ENCODE results near the gene LRRC23.

The LRRC23 gene

DNA sequence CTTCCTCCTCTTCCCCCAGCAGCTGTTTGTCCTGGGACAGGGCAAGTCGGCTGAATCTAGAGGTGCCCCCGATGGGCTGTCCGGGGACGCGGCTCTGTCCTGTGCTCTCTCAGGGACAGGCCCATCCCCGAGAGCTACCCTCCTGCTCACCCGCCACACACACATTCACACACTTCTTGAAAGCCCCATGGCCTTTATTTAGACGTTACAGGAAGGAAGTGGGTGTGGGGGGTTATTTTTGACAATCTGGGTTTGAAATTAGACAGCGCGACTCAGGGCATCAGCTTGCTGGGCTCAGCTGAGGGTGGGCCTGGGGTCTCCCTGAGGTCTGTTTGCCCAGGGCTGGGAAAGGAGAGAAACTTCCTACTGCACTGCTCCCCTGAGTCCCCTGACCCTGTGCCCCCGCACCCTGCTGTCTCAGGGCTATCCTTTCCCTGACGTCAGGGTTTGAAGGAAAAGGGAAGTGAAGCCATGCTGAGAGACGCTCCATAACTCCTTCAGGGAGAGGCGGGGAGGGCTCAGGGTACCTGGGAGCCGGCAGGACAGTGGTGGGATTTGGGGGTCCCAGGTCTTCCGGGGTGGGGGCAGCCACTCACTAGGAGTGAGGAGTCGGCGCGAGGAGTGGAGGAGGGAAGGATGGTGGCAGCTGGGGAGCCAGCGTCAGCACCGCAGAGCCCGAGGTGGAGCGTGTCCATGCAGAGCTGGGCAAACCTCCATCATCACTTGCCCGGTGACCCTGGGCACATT lies 54.6 kb downstream of the LRRC23 start:
- peaks cover 87% of the 10 kb centered on the region for H3K4me1 Mint-ChIP-seq
- peak overlapping the region; percentile 80 for H3K4me3 Mint-ChIP-seq
- peak; percentile 53 to 85 for DNase-seq (ENCODE audit: low spot score in 2 of 2)

GRCh38 chr12:6959805-6960592 lies 55.4 kb downstream of the LRRC23 start:
- Mint-ChIP-seq H3K9me3 (no peaks in the 10 kb centered on the region), H3K4me3 (peak overlapping the region; percentile 80), H3K27ac (peak overlapping the region; percentile 99), H3K36me3 (peaks cover 90% of the 10 kb centered on the region), H3K4me1 (peaks cover 87% of the 10 kb centered on the region)
- ATAC-seq (no peak), DNase-seq (ENCODE audit: low spot score in 2 of 2) (no peak)

More for the DNA sequence above, 54.6 kb downstream of the LRRC23 start:
- no peaks in the 10 kb centered on the region for H3K9me3 Mint-ChIP-seq
- ATAC-seq = peak; percentile 62
- peaks cover 91% of the 10 kb centered on the region for H3K36me3 Mint-ChIP-seq
- H3K27ac Mint-ChIP-seq = peak overlapping the region; percentile 99

DNA sequence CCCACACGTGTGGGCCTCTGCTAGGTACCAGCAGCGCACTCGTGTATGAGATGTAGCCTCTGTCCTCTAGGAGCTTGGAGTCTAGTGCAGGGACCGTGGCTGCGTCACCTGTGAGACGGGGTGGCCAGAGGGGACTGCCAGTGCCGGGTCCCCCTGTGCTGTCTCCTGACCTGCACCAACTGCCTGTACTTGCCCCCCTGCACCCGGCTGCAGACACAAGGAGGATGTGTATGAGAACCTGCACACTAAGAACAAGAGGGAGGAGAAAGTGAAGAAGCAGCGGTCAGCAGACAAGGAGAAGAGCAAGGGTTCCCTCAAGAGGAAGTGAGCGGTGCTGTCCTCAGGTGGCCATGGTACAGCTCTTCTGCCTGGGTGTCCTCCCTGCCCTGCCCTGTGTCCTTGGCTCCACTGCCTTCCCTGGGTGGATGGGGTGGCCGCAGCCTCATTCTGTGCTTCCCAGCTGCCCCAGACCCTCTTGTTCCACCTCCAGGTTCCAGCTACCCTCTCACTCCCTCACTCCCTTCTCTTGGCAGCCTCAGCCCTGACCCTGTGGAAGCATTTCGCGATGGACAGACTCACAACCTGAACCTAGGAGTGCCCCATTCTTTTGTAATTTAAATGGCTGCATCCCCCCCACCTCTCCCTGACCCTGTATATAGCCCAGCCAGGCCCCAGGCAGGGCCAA lies 56.1 kb downstream of the LRRC23 start:
- DNase-seq (ENCODE audit: low spot score in 2 of 2) (peak; percentile 39 to 82), ATAC-seq (peak; percentile 61)
- H3K27ac Mint-ChIP-seq = peak overlapping the region; percentile 95
- no peaks in the 10 kb centered on the region for H3K9me3 Mint-ChIP-seq
- peaks cover 86% of the 10 kb centered on the region for H3K4me1 Mint-ChIP-seq
- H3K4me3 Mint-ChIP-seq = peak overlapping the region; percentile 80
- H3K36me3 Mint-ChIP-seq = peaks cover 90% of the 10 kb centered on the region

DNA sequence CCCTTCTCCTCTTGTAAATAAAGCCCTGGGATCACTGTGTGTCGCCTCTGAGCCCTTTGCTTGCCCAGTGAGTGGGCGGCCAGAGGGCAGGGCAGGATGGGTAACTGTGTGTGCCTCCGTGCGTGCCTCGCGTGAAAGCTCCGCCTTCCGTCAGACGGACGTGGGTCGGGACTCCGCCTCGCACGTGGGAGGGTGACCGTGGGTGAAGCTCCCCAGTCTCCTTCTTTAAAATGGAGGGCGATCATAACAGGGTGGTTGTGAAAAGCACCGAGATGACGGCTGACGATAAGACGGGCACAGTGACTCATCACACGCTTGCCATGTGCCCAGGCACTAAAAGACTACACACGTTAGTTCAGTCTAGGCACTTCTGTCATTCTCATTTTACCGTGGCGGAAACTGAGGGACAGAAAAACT lies 56.7 kb downstream of the LRRC23 start:
- Mint-ChIP-seq H3K4me1 (peaks cover 81% of the 10 kb centered on the region), H3K9me3 (no peaks in the 10 kb centered on the region), H3K27ac (peak overlapping the region; percentile 95), H3K36me3 (peaks cover 90% of the 10 kb centered on the region), H3K4me3 (peak overlapping the region; percentile 80)
- DNase-seq (ENCODE audit: low spot score in 2 of 2) = peak; percentile 83 to 95
- peak; percentile 83 for ATAC-seq

DNA sequence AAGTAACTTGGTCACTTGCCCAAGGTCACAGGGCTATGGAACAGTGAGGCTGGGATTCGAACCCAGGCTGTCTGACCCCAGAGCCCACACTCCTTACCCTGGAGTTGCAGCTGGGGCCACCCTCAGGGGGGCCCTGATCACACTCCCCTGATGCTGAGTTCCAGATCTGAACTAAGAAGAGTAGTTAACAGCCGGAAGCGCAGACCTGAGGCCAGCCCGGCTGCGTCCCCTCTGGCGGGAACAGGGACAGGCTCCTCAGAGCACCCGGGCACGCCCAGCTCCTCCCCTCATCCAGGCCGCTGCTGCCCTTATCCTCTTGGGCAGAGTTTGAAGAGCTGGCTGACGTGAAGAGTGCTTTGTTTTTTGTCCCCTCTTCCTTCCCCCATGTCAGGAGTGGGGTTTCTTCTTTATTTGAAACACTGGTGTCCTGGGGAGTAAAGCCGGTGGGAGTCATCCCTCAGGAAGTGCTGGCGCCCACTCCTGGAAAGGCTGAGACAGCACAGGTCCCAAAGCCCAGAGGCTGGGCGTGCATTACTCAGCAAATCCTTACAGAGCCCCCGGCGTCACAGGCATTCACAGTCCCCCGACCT lies 57.2 kb downstream of the LRRC23 start:
- peaks cover 90% of the 10 kb centered on the region for H3K36me3 Mint-ChIP-seq
- DNase-seq (ENCODE audit: low spot score in 2 of 2) = no peak

GRCh38 chr12:6962285-6963015 lies 57.8 kb downstream of the LRRC23 start:
- peaks cover 69% of the 10 kb centered on the region for H3K4me1 Mint-ChIP-seq
- peak overlapping the region; percentile 80 for H3K4me3 Mint-ChIP-seq
- H3K27ac Mint-ChIP-seq = peak overlapping the region; percentile 95
- no peak for DNase-seq (ENCODE audit: low spot score in 2 of 2)
- ATAC-seq = no peak
- no peaks in the 10 kb centered on the region for H3K9me3 Mint-ChIP-seq
- peaks cover 90% of the 10 kb centered on the region for H3K36me3 Mint-ChIP-seq

More for the DNA sequence above, 57.2 kb downstream of the LRRC23 start:
- Mint-ChIP-seq H3K4me3 (peak overlapping the region; percentile 80), H3K27ac (peak overlapping the region; percentile 95), H3K9me3 (no peaks in the 10 kb centered on the region), H3K4me1 (peaks cover 76% of the 10 kb centered on the region)
- ATAC-seq = peak; percentile 55

DNA sequence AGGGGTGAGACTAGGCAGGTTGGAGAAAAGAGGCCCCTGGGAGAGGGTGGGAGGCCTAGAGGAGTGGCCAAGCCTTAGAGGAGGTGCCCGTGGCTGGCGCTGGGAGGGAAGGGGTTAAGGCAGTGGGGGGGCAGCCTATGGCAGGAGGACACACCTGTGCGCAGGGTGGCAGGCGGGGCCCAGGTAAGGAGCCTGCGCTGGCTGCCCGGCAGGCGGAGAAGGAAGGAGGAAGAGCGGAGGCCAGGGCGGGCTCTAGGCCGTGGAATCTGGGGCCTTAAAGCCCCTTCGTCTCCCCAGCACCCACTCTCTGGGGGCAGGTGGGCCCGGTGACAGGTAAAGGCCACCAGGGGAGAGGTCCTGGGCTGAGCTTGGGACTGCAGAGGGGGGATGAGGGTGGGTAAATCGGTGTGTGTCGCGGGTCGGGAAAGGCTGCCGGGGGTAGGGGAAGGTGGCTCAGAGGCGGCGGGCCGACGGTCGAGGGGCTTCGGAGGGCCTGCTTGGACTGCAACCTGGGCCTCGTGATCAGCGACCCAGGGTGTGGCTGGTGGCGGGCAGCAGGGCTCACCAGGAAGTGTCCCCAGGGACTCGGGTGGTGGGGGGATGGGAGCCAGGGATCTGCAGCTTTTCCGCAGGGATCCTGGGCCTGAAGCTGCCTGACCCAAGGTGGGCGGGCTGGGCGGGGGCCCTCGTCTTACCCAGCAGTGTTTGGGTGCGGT lies 58.6 kb downstream of the LRRC23 start:
- Mint-ChIP-seq H3K27ac (peak overlapping the region; percentile 95), H3K36me3 (peaks cover 90% of the 10 kb centered on the region)

More for the DNA sequence above, 58.6 kb downstream of the LRRC23 start:
- ATAC-seq (no peak), DNase-seq (ENCODE audit: low spot score in 2 of 2) (no peak)
- Mint-ChIP-seq H3K4me3 (peak overlapping the region; percentile 80), H3K4me1 (peaks cover 62% of the 10 kb centered on the region), H3K9me3 (no peaks in the 10 kb centered on the region)

All from stimulated activated effector memory CD8-positive, alpha-beta T cell treated with anti-CD3 and anti-CD28 coated beads, Interleukin-12 subunit alpha, Interleukin-12 subunit beta, amount 100 ng/mL, for 72 hours (primary cell).